ENCODE results near the gene EHMT2. TPM values are rescaled to one million over a fixed set of nuclear protein-coding genes. Genes with fewer than 3 reads are reported as not detected.

EHMT2 gene
- total and polyA plus RNA-seq, 2 of the 8 experiments (the other 6 are each of a cell fraction or from before 2014, with no cell fraction given), result 125 to 177 TPM

- Histone ChIP-seq H3K9me3 (ENCODE audit: insufficient read depth in 2 of 2, low read depth in 1 of 2, low read length in 1 of 2) (no peaks in the 10 kb centered on the region), H3K79me2 (ENCODE audit: control insufficient read depth in 1 of 2, insufficient read depth in 2 of 2, low read length in 2 of 2) (no peaks in the 10 kb centered on the region), H3K27ac (ENCODE audit: low read depth, low read length) (no peak overlapping the region), H3K4me1 (replicated peaks in 1 of 4; ENCODE audit: control insufficient read depth in 3 of 4, insufficient read depth in 4 of 4, low read length in 3 of 4) (peaks cover 0 to 2% (median 0%) of the 10 kb centered on the region in 4 experiments; a peak in 1 of 7 replicates), H4K8ac (ENCODE audit: extremely low read depth, insufficient read depth, low read length) (no peak overlapping the region), H2BK120ac (replicated peaks; ENCODE audit: low read depth, low read length) (no peak overlapping the region), H3K79me1 (ENCODE audit: low read depth, low read length) (no peaks in the 10 kb centered on the region), H3K4me3 (ENCODE audit: extremely low read depth in 1 of 4, insufficient read depth in 2 of 4, low read depth in 3 of 4, low read length in 4 of 4) (no peak overlapping the region), H2AFZ (ENCODE audit: low read length) (no peak overlapping the region), H2BK5ac (ENCODE audit: low read depth, low read length) (no peak overlapping the region), H4K20me1 (replicated peaks in 1 of 2; ENCODE audit: control insufficient read depth in 1 of 2, insufficient read depth in 2 of 2, low read length in 2 of 2) (no peaks in the 10 kb centered on the region), H3K27me3 (replicated peaks in 1 of 4; ENCODE audit: control insufficient read depth in 3 of 4, extremely low read depth in 1 of 4, insufficient read depth in 3 of 4, low read length in 3 of 4) (peaks cover 0 to 11% (median 2%) of the 10 kb centered on the region in 4 experiments; a peak in 3 of 7 replicates), H3K4me2 (ENCODE audit: insufficient read depth in 1 of 2, low read depth in 2 of 2, low read length in 2 of 2) (no peak overlapping the region), H3K18ac (ENCODE audit: extremely low read depth, low read length) (no peak overlapping the region), H4K5ac (ENCODE audit: insufficient read length, low read depth, low read length) (no peak overlapping the region), H3K4ac (replicated peaks; ENCODE audit: insufficient read length, low read depth, low read length) (no peak overlapping the region), H3K9ac (replicated peaks in 1 of 4; ENCODE audit: extremely low read depth in 1 of 4, low read depth in 3 of 4, low read length in 3 of 4) (no peak overlapping the region), H3K23ac (ENCODE audit: insufficient read length) (no peak overlapping the region), H3K23me2 (ENCODE audit: low read depth, low read length) (no peaks in the 10 kb centered on the region), H3K36me3 (ENCODE audit: control insufficient read depth in 2 of 4, insufficient read depth in 4 of 4, low read length in 3 of 4) (peaks cover 3 to 7% (median 5%) of the 10 kb centered on the region in 4 experiments; a peak in 4 of 8 replicates), H2BK12ac (ENCODE audit: low read depth, low read length) (no peak overlapping the region), H2BK20ac (ENCODE audit: low read length) (no peak overlapping the region), H4K91ac (replicated peaks; ENCODE audit: insufficient read length, low read length) (no peak overlapping the region), H2AK5ac (ENCODE audit: low read depth, low read length) (no peak overlapping the region), H3K56ac (replicated peaks; ENCODE audit: insufficient read length, low read depth, low read length) (no peak overlapping the region), H3K14ac (ENCODE audit: insufficient read length) (no peak overlapping the region), H2BK15ac (ENCODE audit: low read length) (no peak overlapping the region)
- POLR2A ChIA-PET (ENCODE audit: partially characterized antibody), result interaction anchor here (1.6 to 3.4 kb wide), 3 partner anchors 13 to 25 kb away, joined by 5 to 16 read pairs (median 5); partner anchors contain the start of genes DXO, NELFE and SKIC2
- FAIRE-seq, result no peak
- CTCF ChIA-PET (ENCODE audit: partially characterized antibody), result interaction anchor here (1.1 to 2.0 kb wide), 4 partner anchors 12 to 101 kb away, joined by 3 to 6 read pairs (median 4); no protein-coding TSS in a partner anchor
- no peak for DNase-seq (ENCODE audit: low read depth in 1 of 2, low spot score in 2 of 2)
- WGBS, 2 experiments (ENCODE audit: extremely low coverage in 1 of 2, insufficient coverage in 1 of 2, insufficient read length in 1 of 2, insufficient replicate concordance in 2 of 2, low coverage in 1 of 2, low lambda C conversion rate in 2 of 2, missing lambda C conversion rate in 1 of 2), result 83% methylated on average over 11 of the region's 11 CpGs; no CpG with 5 or more reads in 1 of the 2 experiments
- TF ChIP-seq SIRT6 (IDR thresholded peaks at IDR 0.05; ENCODE audit: low read length) (no peak), CREB1 (IDR thresholded peaks at IDR 0.05) (no peak), HDAC2 (IDR thresholded peaks at IDR 0.05; ENCODE audit: borderline replicate concordance in 1 of 2, low read depth in 2 of 2, low read length in 2 of 2) (no peak), CBX5 (IDR thresholded peaks at IDR 0.05; ENCODE audit: low read depth, low read length) (no peak), JUN (IDR thresholded peaks at IDR 0.05; ENCODE audit: low read depth, low read length) (no peak), HDAC6 (IDR thresholded peaks at IDR 0.05; ENCODE audit: low read depth, low read length) (no peak), RAD21 (IDR thresholded peaks at IDR 0.05 in 1 of 2, conservative IDR thresholded peaks at IDR 0.05 in 1 of 2; ENCODE audit: low read depth in 2 of 2, low read length in 2 of 2) (no peak), POU5F1 (IDR thresholded peaks at IDR 0.05; ENCODE audit: low read depth, low read length) (no peak), YY1 (IDR thresholded peaks at IDR 0.05; ENCODE audit: low read depth, low read length) (no peak), TBP (IDR thresholded peaks at IDR 0.05; ENCODE audit: low read depth, low read length) (no peak), NANOG (IDR thresholded peaks at IDR 0.05; ENCODE audit: insufficient read depth, low read depth, low read length, poor library complexity, severe bottlenecking) (no peak), BCL11A (IDR thresholded peaks at IDR 0.05; ENCODE audit: low read depth in 2 of 2, low read length in 2 of 2) (no peak), MAFK (IDR thresholded peaks at IDR 0.05; ENCODE audit: low read depth, low read length) (no peak), JUND (IDR thresholded peaks at IDR 0.05; ENCODE audit: low read length) (no peak)
Measured at GRCh38 chr6:31946370-31946885, 48.9 kb upstream of the EHMT2 start.

Measured in H1 (cell line).